ENCODE results near the gene FAM118B.
"Not testable (repeated sequence)": the region's sequence is repeated elsewhere in the genome, so short reads cannot be mapped to it uniquely, and the experiment has no call there.

The FAM118B gene

GRCh38 chr11:126254819-126255218 is 43.2 kb downstream of the FAM118B start:
- H3K4me3 ChIP-seq (ENCODE audit: low read depth, low read length) = no peak overlapping the region
- TF ChIP-seq CTCF (IDR thresholded peaks at IDR 0.05; ENCODE audit: low read depth, low read length, missing control alignments) = no peak
- DNase-seq (ENCODE audit: low read depth) = no peak

GRCh38 chr11:126255507-126255906 is 43.9 kb downstream of the FAM118B start:
- not testable (repeated sequence) for H3K4me3 ChIP-seq (ENCODE audit: low read depth, low read length); DNase-seq (ENCODE audit: low read depth)

GRCh38 chr11:126256216-126256615 is 44.6 kb downstream of the FAM118B start:
- no peak for DNase-seq (ENCODE audit: low read depth)
- H3K4me3 ChIP-seq (ENCODE audit: low read depth, low read length) = no peak overlapping the region
- TF ChIP-seq CTCF (IDR thresholded peaks at IDR 0.05; ENCODE audit: low read depth, low read length, missing control alignments) = no peak

GRCh38 chr11:126257144-126257543 is 45.6 kb downstream of the FAM118B start:
- no peak for TF ChIP-seq CTCF (IDR thresholded peaks at IDR 0.05; ENCODE audit: low read depth, low read length, missing control alignments)
- no peak overlapping the region for H3K4me3 ChIP-seq (ENCODE audit: low read depth, low read length)

DNA sequence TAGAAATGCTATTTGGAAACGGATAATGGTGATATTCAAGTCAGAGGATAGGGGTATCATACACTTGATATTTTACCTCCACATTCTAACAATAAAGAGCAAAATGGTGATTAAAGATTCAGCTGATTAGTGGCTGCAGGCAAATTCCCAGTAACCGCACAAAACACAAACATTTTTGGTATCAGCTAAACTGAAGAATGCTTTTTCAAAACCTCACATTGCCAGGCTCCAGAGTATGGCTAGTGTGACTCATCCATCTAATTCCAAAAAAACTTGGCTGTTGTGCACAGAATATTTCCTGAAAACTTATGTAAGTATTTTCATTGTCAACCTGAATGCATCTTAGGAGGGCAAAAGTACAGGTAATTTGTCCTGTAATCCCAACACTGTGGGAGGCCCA is 46.2 kb downstream of the FAM118B start:
- TF ChIP-seq CTCF (IDR thresholded peaks at IDR 0.05; ENCODE audit: low read depth, low read length, missing control alignments) = no peak
- H3K4me3 ChIP-seq (ENCODE audit: low read depth, low read length) = no peak overlapping the region
- DNase-seq (ENCODE audit: low read depth) = no peak

More at GRCh38 chr11:126257144-126257543, 45.6 kb downstream of the FAM118B start:
- no peak for DNase-seq (ENCODE audit: low read depth)

- no peak for DNase-seq (ENCODE audit: low read depth)
- no peak for TF ChIP-seq CTCF (IDR thresholded peaks at IDR 0.05; ENCODE audit: low read depth, low read length, missing control alignments)
- H3K4me3 ChIP-seq (ENCODE audit: low read depth, low read length) = no peak overlapping the region
Observed at GRCh38 chr11:126262216-126262615, 50.6 kb downstream of the FAM118B start.

- no peak for TF ChIP-seq CTCF (IDR thresholded peaks at IDR 0.05; ENCODE audit: low read depth, low read length, missing control alignments)
- no peak for DNase-seq (ENCODE audit: low read depth)
- H3K4me3 ChIP-seq (ENCODE audit: low read depth, low read length) = no peak overlapping the region
Observed at GRCh38 chr11:126263489-126263888, 51.9 kb downstream of the FAM118B start.

DNA sequence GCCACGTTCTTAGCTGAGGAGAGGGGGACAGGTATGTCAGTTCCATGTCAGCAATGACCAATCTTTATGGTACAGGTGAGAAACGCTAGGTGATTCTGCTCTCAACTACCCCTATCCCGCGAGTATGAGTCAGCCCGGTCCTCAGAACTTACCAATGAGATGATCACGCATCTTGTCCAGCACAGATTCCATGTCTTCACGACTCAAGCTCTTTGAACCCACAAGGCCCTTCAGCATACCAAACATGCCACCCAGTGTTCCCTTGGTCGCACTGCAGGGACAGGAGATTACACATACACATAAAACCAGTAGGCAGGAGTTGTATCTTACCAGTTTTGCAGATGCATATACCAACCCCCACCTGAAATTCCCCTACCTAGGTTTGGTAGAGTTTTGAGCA is 54.2 kb downstream of the FAM118B start:
- no peak for DNase-seq (ENCODE audit: low read depth)
- no peak overlapping the region for H3K4me3 ChIP-seq (ENCODE audit: low read depth, low read length)
- no peak for TF ChIP-seq CTCF (IDR thresholded peaks at IDR 0.05; ENCODE audit: low read depth, low read length, missing control alignments)
